ENCODE results near the gene RFPL2. TPM values are rescaled to one million over a fixed set of nuclear protein-coding genes. Genes with fewer than 3 reads are reported as not detected.

Gene RFPL2
- polyA plus RNA-seq (ENCODE audit: insufficient read length in 4 of 4) = under 1 TPM in 3 of 4 donors, not detected in 1; 0.20 to 0.67 (median 0.39) TPM

- DNase-seq (ENCODE audit: low read depth in 4 of 4, low spot score in 3 of 4) = no peak
Measured at GRCh38 chr22:32204856-32205722, at the start of gene RFPL2. TSS of gene RFPL2 (minus strand) at chr22:32205073. CDS start at chr22:32202451, 2,622 bp downstream.

- DNase-seq (ENCODE audit: low read depth in 4 of 4, low spot score in 3 of 4) = no peak
Measured at GRCh38 chr22:32249231-32249630, 44.4 kb upstream of the RFPL2 start.

- DNase-seq (ENCODE audit: low read depth in 4 of 4, low spot score in 3 of 4) = no peak
Measured at GRCh38 chr22:32248276-32248675, 43.4 kb upstream of the RFPL2 start.

- no peak for DNase-seq (ENCODE audit: low read depth in 4 of 4, low spot score in 3 of 4)
Measured at GRCh38 chr22:32246166-32246565, 41.3 kb upstream of the RFPL2 start.

GRCh38 chr22:32245042-32245441 is 40.2 kb upstream of the RFPL2 start:
- no peak for DNase-seq (ENCODE audit: low read depth in 4 of 4, low spot score in 3 of 4)

- no peak for DNase-seq (ENCODE audit: low read depth in 4 of 4, low spot score in 3 of 4)
Measured at GRCh38 chr22:32244547-32244946, 39.7 kb upstream of the RFPL2 start.

- no peak for DNase-seq (ENCODE audit: low read depth in 4 of 4, low spot score in 3 of 4)
Measured at GRCh38 chr22:32240461-32240860, 35.6 kb upstream of the RFPL2 start.

- DNase-seq (ENCODE audit: low read depth in 4 of 4, low spot score in 3 of 4) = no peak
Measured at GRCh38 chr22:32237906-32238305, 33.0 kb upstream of the RFPL2 start.

- no peak for DNase-seq (ENCODE audit: low read depth in 4 of 4, low spot score in 3 of 4)
Measured at GRCh38 chr22:32236970-32237369, 32.1 kb upstream of the RFPL2 start.

GRCh38 chr22:32233091-32233490 is 28.2 kb upstream of the RFPL2 start:
- no peak for DNase-seq (ENCODE audit: low read depth in 4 of 4, low spot score in 3 of 4)

- no peak for DNase-seq (ENCODE audit: low read depth in 4 of 4, low spot score in 3 of 4)
Measured at GRCh38 chr22:32232191-32232830, 27.4 kb upstream of the RFPL2 start.

GRCh38 chr22:32226326-32227104 is 21.6 kb upstream of the RFPL2 start:
- no peak for DNase-seq (ENCODE audit: low read depth in 4 of 4, low spot score in 3 of 4)

GRCh38 chr22:32222991-32223390 is 18.1 kb upstream of the RFPL2 start:
- DNase-seq (ENCODE audit: low read depth in 4 of 4, low spot score in 3 of 4) = no peak

- DNase-seq (ENCODE audit: low read depth in 4 of 4, low spot score in 3 of 4) = no peak
Measured at GRCh38 chr22:32219026-32219425, 14.2 kb upstream of the RFPL2 start.

- no peak for DNase-seq (ENCODE audit: low read depth in 4 of 4, low spot score in 3 of 4)
Measured at GRCh38 chr22:32218470-32218869, 13.6 kb upstream of the RFPL2 start.

GRCh38 chr22:32217465-32217864 is 12.6 kb upstream of the RFPL2 start:
- DNase-seq (ENCODE audit: low read depth in 4 of 4, low spot score in 3 of 4) = no peak

GRCh38 chr22:32216911-32217310 is 12.0 kb upstream of the RFPL2 start:
- no peak for DNase-seq (ENCODE audit: low read depth in 4 of 4, low spot score in 3 of 4)

GRCh38 chr22:32211011-32211410 is 6.1 kb upstream of the RFPL2 start:
- no peak for DNase-seq (ENCODE audit: low read depth in 4 of 4, low spot score in 3 of 4)

- no peak for DNase-seq (ENCODE audit: low read depth in 4 of 4, low spot score in 3 of 4)
Measured at GRCh38 chr22:32208681-32209080, 3.8 kb upstream of the RFPL2 start.

GRCh38 chr22:32207971-32208480 is 3.2 kb upstream of the RFPL2 start:
- DNase-seq (ENCODE audit: low read depth in 4 of 4, low spot score in 3 of 4) = no peak

Data from left renal pelvis (tissue), 4 donors.